ENCODE measurements around the gene SHANK3.
A peak's percentile ranks its signal among the peaks of the same experiment; 100 is the strongest.

The SHANK3 gene

DNA sequence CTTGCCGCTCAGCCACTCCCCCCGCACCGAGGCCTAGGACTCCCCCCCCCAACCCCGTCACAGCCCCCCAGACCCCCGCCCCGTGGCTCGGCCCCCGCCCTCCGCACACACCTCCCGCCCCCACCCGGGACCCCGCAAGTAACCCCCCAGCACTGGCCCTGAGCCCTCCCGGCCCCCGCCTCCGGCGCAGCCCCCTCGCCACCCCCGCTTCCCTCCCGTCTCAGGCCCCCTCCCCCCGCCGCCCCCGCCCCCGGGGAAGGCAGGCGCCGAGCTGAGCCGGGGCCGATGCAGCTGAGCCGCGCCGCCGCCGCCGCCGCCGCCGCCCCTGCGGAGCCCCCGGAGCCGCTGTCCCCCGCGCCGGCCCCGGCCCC is 1.5 kb downstream of the SHANK3 start:
- WGBS (ENCODE audit: insufficient coverage), result no CpG with 5 or more reads among the region's 43 CpGs
- H3K36me3 ChIP-seq (ENCODE audit: control insufficient read depth in 4 of 4, insufficient read depth in 4 of 4, low read length in 3 of 4), result peaks cover 4 to 41% (median 35%) of the 10 kb centered on the region in 4 experiments
- peaks cover 0 to 58% (median 44%) of the 10 kb centered on the region in 4 experiments for H3K4me1 ChIP-seq (ENCODE audit: control extremely low read depth in 1 of 4, control insufficient read depth in 4 of 4, insufficient read depth in 4 of 4, low read length in 3 of 4)
- no peaks in the 10 kb centered on the region for H3K9me3 ChIP-seq (ENCODE audit: control extremely low read depth in 1 of 5, control insufficient read depth in 4 of 5, insufficient read depth in 2 of 5, low read depth in 1 of 5, low read length in 4 of 5)
- POLR2A ChIA-PET, result interaction anchor here (2.4 to 3.6 kb wide), 2 partner anchors 33 to 46 kb away, joined by 9 to 11 read pairs; partner anchors contain the start of gene ARSA
- H3K27me3 ChIP-seq (replicated peaks in 2 of 5; ENCODE audit: control insufficient read depth in 4 of 5, insufficient read depth in 5 of 5, low read length in 4 of 5), result no peaks in the 10 kb centered on the region
- peak overlapping the region in 6 of 7 experiments; percentile 52 to 97 (median 84) for H3K4me3 ChIP-seq (ENCODE audit: control insufficient read depth in 1 of 7, extremely low read depth in 1 of 7, insufficient read depth in 4 of 7, low read depth in 2 of 7, low read length in 6 of 7)
- DNase-seq, result peak in 2 of 3 donors; percentile 19 to 45
- peak overlapping the region in 1 of 2 experiments; percentile 90 for H3K27ac ChIP-seq (ENCODE audit: insufficient read depth in 1 of 2, low read depth in 1 of 2, low read length in 2 of 2, poor library complexity in 1 of 2, severe bottlenecking in 2 of 2)
- CTCF ChIA-PET, result interaction anchor here (1.4 to 1.6 kb wide), 2 partner anchors 18 to 32 kb away, joined by 5 read pairs; no protein-coding TSS in a partner anchor

DNA sequence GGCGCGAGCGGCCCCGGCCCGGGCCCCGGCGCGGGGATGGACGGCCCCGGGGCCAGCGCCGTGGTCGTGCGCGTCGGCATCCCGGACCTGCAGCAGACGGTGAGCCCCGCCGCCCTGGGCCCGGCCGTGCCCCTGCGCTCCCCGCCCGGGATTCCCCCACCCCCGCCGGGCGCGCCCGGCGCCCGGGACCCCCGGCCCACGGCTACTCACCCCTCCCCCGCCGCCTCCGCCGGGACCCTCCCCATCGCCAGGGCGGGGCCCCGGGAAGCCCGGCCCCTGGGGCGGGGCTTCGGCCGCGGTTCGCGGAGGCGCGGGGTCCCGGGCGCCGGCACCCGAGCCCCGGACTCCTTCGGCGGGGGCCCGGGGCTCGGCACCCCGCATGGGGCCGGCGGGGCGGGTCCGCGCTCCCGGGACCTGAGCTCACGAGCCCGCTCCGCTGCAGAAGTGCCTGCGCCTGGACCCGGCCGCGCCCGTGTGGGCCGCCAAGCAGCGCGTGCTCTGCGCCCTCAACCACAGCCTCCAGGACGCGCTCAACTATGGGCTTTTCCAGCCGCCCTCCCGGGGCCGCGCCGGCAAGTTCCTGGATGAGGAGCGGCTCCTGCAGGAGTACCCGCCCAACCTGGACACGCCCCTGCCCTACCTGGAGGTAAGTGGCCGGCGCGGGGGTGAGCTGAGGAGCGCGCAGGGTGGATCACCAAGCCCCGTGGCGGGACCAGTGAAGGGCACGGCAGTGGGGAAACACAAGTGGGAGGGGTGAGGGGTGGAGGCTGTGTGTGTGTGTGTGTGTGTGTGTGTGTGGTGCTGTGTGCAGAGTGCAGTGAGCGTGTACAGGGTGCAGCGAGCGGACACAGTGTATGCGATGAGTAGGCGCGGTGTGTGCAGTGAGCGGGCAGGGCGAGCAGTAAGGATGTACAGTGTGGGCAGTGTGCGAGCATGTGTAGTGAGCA is 2.3 kb downstream of the SHANK3 start:
- peak overlapping the region; percentile 44 to 77 (median 73) for H3K4me3 ChIP-seq (ENCODE audit: control insufficient read depth in 1 of 7, extremely low read depth in 1 of 7, insufficient read depth in 4 of 7, low read depth in 2 of 7, low read length in 6 of 7)

DNA sequence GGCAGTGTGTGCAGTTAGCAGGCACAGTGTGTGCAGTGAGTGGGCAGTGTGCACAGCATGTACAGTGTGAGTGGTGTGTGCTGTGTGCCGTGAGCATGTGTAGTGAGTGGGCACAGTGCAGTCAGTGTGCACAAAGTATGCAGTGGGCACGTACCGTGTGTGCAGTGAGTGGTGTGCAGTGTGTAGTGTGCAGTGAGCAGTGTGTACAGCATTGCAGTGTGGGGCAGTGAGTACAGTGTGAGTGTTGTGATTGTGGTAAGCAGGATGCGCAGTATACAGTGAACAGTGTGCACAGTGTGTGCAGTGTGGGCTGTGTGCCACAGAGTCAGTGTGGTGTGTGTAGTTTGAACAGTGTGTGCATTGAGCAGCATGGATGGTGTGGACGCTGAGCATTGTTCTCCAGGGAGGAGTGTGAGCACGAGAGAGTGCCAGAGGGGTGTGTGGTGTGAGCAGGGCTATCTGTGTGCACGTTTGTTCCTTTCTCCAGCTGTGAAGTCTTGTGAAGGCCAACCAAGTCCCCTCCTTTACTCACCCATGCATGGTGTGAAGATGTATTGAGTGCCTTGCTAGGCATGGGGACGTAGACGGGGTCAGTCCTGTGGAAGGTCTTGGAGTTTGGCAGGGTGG is 3.0 kb downstream of the SHANK3 start:
- POLR2A ChIA-PET, result interaction anchor here (1.1 kb wide), 1 partner anchor 33 kb away, joined by 3 read pairs; no protein-coding TSS in a partner anchor
- CTCF ChIA-PET, result interaction anchor here (1.2 to 1.8 kb wide), 2 partner anchors 15 to 54 kb away, joined by 3 to 7 read pairs; no protein-coding TSS in a partner anchor

More for the DNA sequence above, 2.3 kb downstream of the SHANK3 start:
- Histone ChIP-seq H3K27me3 (replicated peaks in 2 of 5; ENCODE audit: control insufficient read depth in 4 of 5, insufficient read depth in 5 of 5, low read length in 4 of 5) (no peaks in the 10 kb centered on the region), H3K36me3 (ENCODE audit: control insufficient read depth in 4 of 4, insufficient read depth in 4 of 4, low read length in 3 of 4) (peaks cover 7 to 47% (median 40%) of the 10 kb centered on the region in 4 experiments), H3K9me3 (ENCODE audit: control extremely low read depth in 1 of 5, control insufficient read depth in 4 of 5, insufficient read depth in 2 of 5, low read depth in 1 of 5, low read length in 4 of 5) (no peaks in the 10 kb centered on the region), H3K4me1 (ENCODE audit: control extremely low read depth in 1 of 4, control insufficient read depth in 4 of 4, insufficient read depth in 4 of 4, low read length in 3 of 4) (peaks cover 0 to 58% (median 44%) of the 10 kb centered on the region in 4 experiments), H3K27ac (ENCODE audit: insufficient read depth in 1 of 2, low read depth in 1 of 2, low read length in 2 of 2, poor library complexity in 1 of 2, severe bottlenecking in 2 of 2) (no peak overlapping the region)
- DNase-seq, result peak in 2 of 3 donors; percentile 41 to 58
- 4% methylated on average over 79 of the region's 105 CpGs for WGBS (ENCODE audit: insufficient coverage)
- CTCF ChIA-PET, result interaction anchor here (1.2 kb wide), 1 partner anchor 54 kb away, joined by 3 read pairs; no protein-coding TSS in a partner anchor
- POLR2A ChIA-PET, result interaction anchor here (1.1 to 3.6 kb wide), 2 partner anchors 32 to 33 kb away, joined by 3 to 11 read pairs; no protein-coding TSS in a partner anchor

DNA sequence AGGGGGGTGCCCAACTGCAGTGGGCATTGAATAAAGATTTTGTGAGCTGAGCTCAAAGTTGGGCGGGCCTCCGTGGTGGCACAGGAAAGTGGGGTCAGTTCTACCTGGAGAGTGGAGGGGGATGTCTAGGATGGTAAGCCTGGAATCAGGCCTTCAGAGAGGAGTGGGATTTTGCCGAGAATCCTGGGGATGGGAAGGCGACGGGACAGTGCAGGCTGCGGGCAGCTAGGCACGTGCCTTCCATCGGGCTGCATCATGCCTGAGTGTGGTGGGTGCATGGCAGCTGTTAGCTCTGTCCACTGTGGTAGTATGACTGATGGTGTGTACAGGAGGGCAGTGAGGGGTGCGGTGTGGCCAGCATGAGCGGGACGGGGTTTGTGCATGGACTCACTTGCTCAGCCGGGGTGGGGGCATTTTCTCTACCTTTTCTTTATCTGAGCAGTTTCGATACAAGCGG is 3.6 kb downstream of the SHANK3 start:
- Histone ChIP-seq H3K9me3 (ENCODE audit: control extremely low read depth in 1 of 5, control insufficient read depth in 4 of 5, insufficient read depth in 2 of 5, low read depth in 1 of 5, low read length in 4 of 5) (no peaks in the 10 kb centered on the region), H3K4me3 (ENCODE audit: control insufficient read depth in 1 of 7, extremely low read depth in 1 of 7, insufficient read depth in 4 of 7, low read depth in 2 of 7, low read length in 6 of 7) (peak overlapping the region in 4 of 7 experiments; percentile 51 to 77 (median 74)), H3K27me3 (replicated peaks in 2 of 5; ENCODE audit: control insufficient read depth in 4 of 5, insufficient read depth in 5 of 5, low read length in 4 of 5) (no peaks in the 10 kb centered on the region), H3K4me1 (ENCODE audit: control extremely low read depth in 1 of 4, control insufficient read depth in 4 of 4, insufficient read depth in 4 of 4, low read length in 3 of 4) (peaks cover 0 to 48% (median 35%) of the 10 kb centered on the region in 4 experiments), H3K27ac (ENCODE audit: insufficient read depth in 1 of 2, low read depth in 1 of 2, low read length in 2 of 2, poor library complexity in 1 of 2, severe bottlenecking in 2 of 2) (no peak overlapping the region), H3K36me3 (ENCODE audit: control insufficient read depth in 4 of 4, insufficient read depth in 4 of 4, low read length in 3 of 4) (peaks cover 7 to 51% (median 42%) of the 10 kb centered on the region in 4 experiments)
- WGBS (ENCODE audit: insufficient coverage), result 94% methylated on average over 14 of the region's 14 CpGs
- ChIA-PET CTCF (interaction anchor here (0.7 to 1.8 kb wide), 6 partner anchors 10 to 114 kb away, joined by 3 to 7 read pairs (median 3); partner anchors contain the start of gene SYCE3), POLR2A (interaction anchor here (1.1 kb wide), 1 partner anchor 34 kb away, joined by 3 read pairs; no protein-coding TSS in a partner anchor)
- DNase-seq, result no peak

More for the DNA sequence above, 3.0 kb downstream of the SHANK3 start:
- no peak overlapping the region for H3K27ac ChIP-seq (ENCODE audit: insufficient read depth in 1 of 2, low read depth in 1 of 2, low read length in 2 of 2, poor library complexity in 1 of 2, severe bottlenecking in 2 of 2)
- H3K4me1 ChIP-seq (ENCODE audit: control extremely low read depth in 1 of 4, control insufficient read depth in 4 of 4, insufficient read depth in 4 of 4, low read length in 3 of 4), result peaks cover 0 to 54% (median 40%) of the 10 kb centered on the region in 4 experiments
- H3K4me3 ChIP-seq (ENCODE audit: control insufficient read depth in 1 of 7, extremely low read depth in 1 of 7, insufficient read depth in 4 of 7, low read depth in 2 of 7, low read length in 6 of 7), result peak overlapping the region; percentile 44 to 77 (median 73)
- 82% methylated on average over 6 of the region's 9 CpGs for WGBS (ENCODE audit: insufficient coverage)
- peaks cover 7 to 47% (median 40%) of the 10 kb centered on the region in 4 experiments for H3K36me3 ChIP-seq (ENCODE audit: control insufficient read depth in 4 of 4, insufficient read depth in 4 of 4, low read length in 3 of 4)
- no peaks in the 10 kb centered on the region for H3K9me3 ChIP-seq (ENCODE audit: control extremely low read depth in 1 of 5, control insufficient read depth in 4 of 5, insufficient read depth in 2 of 5, low read depth in 1 of 5, low read length in 4 of 5)
- no peak for DNase-seq
- H3K27me3 ChIP-seq (replicated peaks in 2 of 5; ENCODE audit: control insufficient read depth in 4 of 5, insufficient read depth in 5 of 5, low read length in 4 of 5), result no peaks in the 10 kb centered on the region

DNA sequence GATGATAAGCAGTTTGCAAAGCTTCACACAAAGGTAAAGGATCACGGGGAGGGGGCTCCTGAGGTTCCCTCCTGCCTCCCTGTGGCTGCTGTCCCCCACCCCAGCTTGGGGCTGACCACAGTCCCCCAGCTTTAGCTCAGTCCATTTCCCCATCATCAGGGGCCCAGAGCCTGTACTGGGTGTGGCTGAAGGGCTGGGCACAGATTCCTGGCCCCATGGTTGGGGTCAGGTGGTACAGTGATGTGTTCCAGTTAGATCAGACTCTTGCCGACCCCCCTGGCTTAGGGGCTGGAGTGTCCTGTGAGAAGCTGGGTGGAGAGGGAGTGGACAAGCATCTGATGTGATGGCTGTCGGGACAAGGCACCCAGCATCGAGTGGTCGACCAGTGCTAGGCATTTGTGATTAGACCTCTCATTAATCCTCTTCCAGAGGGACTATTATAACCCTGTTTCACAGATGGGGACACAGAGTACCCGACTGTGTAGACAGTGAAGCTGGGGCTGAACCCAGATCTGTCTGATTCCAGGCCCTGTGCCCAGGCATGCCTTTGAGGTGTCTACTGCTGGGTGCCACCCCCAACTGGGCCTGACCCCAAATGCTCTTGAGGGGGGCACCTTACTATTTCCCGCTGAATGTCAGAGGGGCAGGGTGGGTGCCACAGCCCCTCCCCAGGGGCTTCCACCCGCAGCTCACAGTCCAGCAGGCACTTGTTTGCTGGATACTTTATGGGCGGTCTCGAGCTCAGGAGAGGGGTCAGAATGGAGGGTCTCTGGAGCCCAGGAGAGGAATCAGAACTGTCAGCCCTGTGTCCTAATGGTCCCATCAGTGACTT is 4.3 kb downstream of the SHANK3 start:
- CTCF ChIA-PET, result interaction anchor here (0.7 to 1.8 kb wide), 6 partner anchors 10 to 114 kb away, joined by 3 to 7 read pairs (median 3); partner anchors contain the start of gene SYCE3
- no peaks in the 10 kb centered on the region for H3K27me3 ChIP-seq (replicated peaks in 2 of 5; ENCODE audit: control insufficient read depth in 4 of 5, insufficient read depth in 5 of 5, low read length in 4 of 5)
- POLR2A ChIA-PET, result no interaction called here

More for the DNA sequence above, 4.3 kb downstream of the SHANK3 start:
- Histone ChIP-seq H3K27ac (ENCODE audit: insufficient read depth in 1 of 2, low read depth in 1 of 2, low read length in 2 of 2, poor library complexity in 1 of 2, severe bottlenecking in 2 of 2) (peak overlapping the region in 1 of 2 experiments; percentile 56), H3K36me3 (ENCODE audit: control insufficient read depth in 4 of 4, insufficient read depth in 4 of 4, low read length in 3 of 4) (peaks cover 7 to 53% (median 43%) of the 10 kb centered on the region in 4 experiments), H3K9me3 (ENCODE audit: control extremely low read depth in 1 of 5, control insufficient read depth in 4 of 5, insufficient read depth in 2 of 5, low read depth in 1 of 5, low read length in 4 of 5) (no peaks in the 10 kb centered on the region), H3K4me3 (ENCODE audit: control insufficient read depth in 1 of 7, extremely low read depth in 1 of 7, insufficient read depth in 4 of 7, low read depth in 2 of 7, low read length in 6 of 7) (no peak overlapping the region), H3K4me1 (ENCODE audit: control extremely low read depth in 1 of 4, control insufficient read depth in 4 of 4, insufficient read depth in 4 of 4, low read length in 3 of 4) (peaks cover 0 to 42% (median 28%) of the 10 kb centered on the region in 4 experiments)
- DNase-seq, result no peak
- 82% methylated on average over 6 of the region's 10 CpGs for WGBS (ENCODE audit: insufficient coverage)
